H54 (cell line): ENCODE data around the gene ZNF768.
"Not testable (repeated sequence)": the region's sequence is repeated elsewhere in the genome, so short reads cannot be mapped to it uniquely, and the experiment has no call there.

Source experiments
- DNase-seq: peaks from one replicate; pipeline ENCODE4 v3.0.0; 2011; ENCODE audit warnings: low spot score, mixed read lengths; ENCODE audit not compliant: insufficient read length
- FAIRE-seq: peaks from 3 replicates; lab custom pipeline; 2011; peaks lifted over from hg19 to GRCh38; lab: Jason Lieb, UNC
- POLR2A ChIP-seq: IDR thresholded peaks from 2 replicates; pipeline ENCODE4 v1.6.1; 2011; ENCODE audit warnings: low read depth, mild to moderate bottlenecking, low read length

The ZNF768 gene

DNA sequence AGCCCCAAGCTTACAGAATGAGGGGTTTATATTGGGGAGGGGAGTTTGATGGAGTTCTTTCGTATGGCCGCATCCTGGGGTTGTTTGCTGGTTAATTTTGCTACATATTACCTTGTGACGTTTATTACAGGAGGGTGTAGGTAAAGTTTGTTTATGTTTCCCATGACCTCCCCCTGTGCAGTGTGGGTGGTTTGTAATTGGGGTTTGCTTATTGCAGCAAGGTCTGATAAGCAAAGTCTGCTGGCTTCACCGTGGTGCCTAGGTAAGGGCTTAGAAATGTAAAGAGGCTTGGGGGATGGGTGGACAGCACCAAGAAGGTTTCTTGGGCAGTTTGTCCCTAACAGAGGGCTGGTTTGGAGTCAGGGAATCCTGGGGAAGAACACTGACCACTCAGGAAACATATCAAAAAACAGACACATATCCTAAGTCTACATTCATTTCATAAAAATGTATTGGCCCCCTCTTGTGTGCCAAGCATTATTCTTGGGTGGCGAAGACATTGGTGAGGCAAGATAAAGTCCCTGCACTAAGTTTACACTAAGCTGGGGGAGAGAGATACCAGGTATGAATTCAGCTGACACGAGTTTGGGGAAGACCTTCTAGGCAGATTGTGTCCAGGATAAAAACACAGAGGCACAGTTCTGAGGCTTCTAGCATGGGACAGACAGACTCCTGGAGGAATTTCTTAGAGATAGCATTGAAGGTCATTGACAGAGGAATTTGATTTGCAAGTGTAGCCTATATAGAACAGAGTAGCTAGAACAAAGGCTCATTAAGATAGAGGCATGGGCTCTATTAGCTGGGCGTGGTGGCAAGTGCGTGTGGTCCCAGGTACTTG, 22.3 kb upstream of the ZNF768 start:
- DNase-seq, result no peak
- no peak for FAIRE-seq
- TF ChIP-seq POLR2A, result no peak

DNA sequence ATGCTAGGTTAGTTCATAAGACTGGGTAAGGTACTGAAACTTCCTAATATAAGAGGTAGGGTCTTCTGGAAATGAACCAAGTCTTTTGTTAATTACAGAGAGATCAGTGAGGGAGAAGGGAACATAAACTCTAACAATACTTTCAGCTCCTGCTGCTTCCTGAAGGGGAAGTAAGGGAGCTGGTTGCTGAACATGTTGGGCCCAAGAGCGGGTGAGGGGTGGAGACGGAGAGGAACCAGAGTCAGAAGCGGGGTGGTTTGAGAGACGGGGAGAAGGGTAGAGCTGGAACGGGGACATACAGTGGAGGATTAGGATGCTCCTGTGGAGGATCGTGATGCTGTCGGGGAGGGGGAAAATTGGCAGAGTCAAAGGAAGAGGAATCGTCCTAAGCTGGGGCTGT, 19.7 kb upstream of the ZNF768 start:
- DNase-seq (no peak), FAIRE-seq (no peak)
- TF ChIP-seq POLR2A, result no peak

DNA sequence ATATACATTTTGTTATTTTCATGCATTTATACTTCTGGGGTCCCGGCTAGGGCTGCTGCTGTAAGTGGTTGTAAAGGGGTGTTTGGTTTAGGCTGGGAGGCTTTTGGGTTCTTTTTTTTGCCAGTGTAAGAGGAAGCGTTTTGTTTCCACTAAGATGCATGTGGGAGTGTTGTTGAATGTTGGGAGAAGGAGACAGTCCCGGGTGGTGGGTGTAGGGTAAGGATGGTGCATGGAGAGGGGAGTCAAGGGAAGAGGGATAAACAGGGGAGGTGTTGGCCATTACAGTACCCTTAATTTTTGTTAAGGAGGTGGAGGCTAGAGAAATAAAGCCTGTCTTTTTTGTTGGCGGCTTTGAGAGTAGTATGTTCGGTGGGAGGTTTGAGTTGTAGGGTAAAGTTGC, 16.7 kb upstream of the ZNF768 start:
- no peak for TF ChIP-seq POLR2A
- FAIRE-seq (no peak), DNase-seq (no peak)

DNA sequence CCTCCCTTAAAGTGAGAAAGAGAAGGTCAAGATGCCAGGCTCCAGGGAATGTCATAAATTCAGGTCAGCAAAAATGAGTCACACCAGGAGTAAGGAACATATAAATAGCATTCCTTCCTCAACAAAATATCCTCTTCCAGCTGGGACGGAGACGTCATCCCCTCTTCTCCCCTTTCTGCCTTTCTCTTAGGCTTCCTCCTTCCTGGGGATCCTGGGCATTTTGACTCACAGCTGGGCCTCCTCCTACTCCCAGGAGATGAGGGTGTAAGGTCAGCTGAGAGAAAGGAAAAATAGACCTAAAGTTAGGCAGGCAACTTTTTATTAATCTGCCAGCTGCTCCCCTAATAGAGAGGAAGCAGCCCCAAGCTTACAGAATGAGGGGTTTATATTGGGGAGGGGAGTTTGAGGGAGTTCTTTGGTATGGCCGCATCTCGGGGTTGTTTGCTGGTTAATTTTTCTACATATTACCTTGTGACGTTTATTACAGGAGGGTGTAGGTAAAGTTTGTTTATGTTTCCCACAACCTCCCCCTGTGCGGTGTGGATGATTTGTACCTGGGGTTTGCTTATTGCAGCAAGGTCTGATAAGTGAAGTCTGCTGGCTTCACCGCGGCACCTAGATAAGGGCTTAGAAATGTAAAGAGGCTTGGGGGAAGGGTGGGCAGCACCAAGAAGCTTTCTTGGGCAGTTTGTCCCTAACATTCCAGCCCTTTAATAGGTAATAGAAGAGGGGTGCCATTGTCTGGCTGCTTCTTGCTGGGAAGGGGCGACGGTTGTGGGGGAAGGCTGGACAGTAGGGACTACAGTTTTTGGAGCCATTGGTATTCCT, 15.3 kb upstream of the ZNF768 start:
- no peak for TF ChIP-seq POLR2A
- FAIRE-seq (peak; percentile 60), DNase-seq (peak; percentile 67)

DNA sequence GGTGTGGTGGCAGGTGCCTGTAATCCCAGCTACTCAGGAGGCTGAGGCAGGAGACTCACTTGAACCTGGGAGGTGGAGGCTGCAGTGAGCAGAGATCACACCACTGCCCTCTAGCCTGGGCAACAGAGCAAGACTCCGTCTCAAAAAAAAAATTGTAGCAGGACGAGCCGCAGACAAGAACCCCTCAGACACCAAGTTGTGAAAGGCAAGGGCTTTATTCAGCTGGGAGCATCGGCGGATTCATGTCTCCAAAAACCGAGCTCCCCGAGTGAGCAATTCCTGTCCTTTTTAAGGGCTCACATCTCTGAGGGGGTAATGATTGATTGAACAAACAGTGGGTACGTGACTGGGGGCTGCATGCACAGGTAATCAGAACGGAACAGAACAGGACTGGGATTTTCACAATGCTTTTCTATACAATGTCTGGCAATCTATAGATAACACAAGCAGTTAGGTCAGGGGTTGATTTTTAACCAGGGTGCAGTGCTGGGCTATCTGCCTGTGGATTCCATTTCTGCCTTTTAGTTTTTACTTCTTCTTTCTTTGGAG, 14.6 kb upstream of the ZNF768 start:
- not testable (repeated sequence) for FAIRE-seq, DNase-seq

DNA sequence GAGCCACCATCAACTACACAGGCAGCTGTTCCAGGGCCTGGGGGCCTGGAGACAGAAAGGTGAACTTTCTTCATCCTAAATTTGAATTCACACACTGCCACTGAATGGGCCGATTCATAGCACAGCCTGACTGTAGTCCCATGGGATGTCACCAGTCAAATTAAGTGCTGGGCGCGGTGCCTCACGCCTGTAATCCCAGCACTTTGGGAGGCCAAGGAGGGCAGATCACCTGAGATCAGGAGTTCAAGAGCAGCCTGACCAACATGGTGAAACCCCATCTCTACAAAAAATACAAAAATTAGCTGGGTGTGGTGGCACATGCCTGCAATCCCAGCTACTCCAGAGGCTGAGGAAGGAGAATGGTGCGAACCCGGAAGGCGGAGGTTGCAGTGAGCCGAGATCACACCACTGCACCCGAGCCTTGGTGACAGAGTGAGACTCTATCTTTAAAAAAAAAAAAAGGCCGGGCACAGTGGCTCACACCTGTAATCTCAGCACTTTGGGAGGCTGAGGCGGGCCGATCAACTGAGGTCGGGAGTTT, 13.7 kb upstream of the ZNF768 start:
- FAIRE-seq, result not testable (repeated sequence)

DNA sequence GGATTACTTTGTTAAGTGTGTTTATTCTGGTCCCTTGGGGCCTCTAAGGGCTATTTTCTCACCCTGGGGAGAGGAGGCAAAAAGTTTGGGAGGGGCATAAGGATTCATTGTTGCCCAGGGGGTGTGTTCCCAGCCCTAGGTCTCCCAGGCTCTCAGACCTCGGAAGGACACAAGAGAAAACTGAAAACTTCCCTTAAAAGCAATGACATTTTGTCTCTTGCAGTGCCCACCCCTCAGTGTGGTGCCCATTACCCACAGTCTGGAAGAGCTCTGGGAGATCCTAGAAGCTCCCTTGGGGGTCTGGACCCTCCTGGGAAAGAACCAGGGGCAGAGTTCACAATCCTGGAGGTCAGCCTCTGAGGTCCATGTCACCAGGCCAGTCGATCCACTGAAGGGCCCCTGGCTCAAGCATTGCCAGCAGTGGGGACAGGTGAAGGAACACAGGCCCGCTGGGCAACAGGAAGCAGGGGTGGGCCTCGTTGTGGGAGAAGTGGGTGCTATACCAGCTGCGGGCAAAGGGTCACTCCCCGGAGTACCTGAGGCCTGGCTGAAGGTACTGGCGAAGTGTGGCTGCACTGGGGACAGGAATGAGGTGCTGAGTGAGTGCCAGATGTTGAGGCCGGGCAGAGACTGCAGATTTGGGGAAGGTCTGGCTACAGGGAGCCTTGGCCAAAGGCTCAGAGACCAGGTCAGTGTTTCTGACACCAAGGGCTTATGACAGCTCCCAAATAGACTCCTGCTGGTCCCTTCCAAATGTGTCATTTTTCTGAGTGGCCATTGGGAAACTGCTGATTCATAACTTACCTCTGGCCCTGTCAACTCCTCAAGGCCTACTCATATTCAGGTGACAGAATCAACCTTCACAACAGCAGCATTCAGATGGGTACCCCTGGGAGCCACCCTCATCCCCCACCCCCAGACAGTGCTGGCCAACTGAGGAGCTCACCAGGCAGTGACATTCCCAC, 12.9 kb upstream of the ZNF768 start:
- no peak for FAIRE-seq
- no peak for TF ChIP-seq POLR2A
- DNase-seq, result no peak

More for the DNA sequence above, 13.7 kb upstream of the ZNF768 start:
- DNase-seq, result not testable (repeated sequence)

DNA sequence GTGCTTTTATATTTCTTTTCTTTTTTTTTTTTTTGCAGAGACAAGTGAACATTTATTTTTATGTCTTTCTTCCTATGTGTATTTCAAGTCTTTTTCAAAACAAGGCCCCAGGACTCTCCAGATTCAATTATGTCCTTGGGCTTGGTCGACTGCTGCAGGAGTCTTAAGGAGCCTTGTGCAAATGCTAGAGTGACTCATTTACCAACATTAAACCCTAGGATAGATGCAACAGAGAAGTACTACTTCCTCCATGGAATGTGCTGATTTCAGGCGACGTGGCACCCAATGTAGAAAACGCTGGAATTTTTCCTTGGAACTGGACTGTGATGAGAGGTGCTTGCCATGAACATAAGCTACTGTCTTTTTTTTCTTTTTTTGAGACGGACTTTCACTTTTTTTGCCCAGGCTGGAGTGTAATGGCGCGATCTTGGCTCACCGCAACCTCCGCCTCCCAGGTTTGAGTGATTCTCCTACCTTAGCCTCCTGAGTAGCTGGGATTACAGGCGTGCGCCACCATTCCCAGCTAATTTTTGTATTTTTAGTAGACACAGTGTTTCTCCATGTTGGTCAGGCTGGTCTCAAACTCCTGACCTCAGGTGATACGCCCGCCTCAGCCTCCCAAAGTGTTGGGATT, 10.1 kb upstream of the ZNF768 start:
- not testable (repeated sequence) for FAIRE-seq, DNase-seq

DNA sequence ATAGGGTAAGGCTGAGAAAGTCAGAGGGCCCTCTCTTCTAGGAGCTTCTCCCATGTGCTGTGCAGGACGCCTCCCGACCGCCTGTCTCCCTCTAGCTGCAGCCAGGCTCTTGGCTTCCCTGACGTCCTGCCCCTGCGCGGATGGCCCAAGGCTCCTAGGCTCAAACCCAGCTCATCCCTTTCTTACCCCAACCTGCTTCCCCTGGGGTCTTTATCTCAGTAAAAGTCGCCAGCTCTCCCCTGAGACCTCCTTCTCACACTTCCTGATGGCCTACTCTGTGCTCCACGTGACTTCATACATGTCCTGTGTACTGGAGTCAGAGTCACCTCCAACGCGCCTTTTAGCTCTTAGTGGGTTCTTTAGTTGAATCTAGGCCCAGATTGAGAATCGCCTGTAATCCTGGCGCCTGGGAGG, 9.4 kb upstream of the ZNF768 start:
- FAIRE-seq (no peak), DNase-seq (no peak)
- TF ChIP-seq POLR2A, result no peak

DNA sequence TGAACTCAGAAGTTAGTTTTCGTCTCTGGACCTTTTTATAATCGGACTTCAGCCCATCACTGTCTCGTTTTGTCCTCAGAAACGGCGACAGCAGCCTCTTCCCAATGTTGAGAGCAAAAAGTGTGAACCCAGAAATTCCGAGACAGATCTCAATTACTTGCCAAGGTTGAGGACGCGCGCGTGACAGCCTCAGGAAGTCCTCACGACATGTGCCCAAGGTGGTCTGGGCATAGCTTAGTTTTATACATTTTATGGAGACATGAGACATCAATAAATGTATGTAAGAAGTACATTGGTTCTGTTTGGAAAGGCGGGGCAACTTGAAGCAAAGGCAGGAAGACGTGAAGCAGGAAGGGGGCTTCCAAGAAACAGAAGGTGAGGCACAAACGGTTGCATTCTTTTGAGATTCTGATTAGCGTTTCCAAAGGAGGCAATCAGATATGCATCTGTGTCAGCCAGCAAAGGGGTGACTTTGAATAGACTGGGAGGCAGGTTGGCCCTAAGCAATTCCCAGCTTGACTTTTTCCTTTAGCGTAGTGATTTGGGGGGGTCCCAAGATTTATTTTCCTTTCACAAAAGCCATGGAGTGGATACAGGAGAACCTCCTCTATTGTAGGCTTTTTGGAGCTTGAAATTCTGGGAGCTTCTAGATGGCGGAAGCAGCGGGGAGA, 8.9 kb upstream of the ZNF768 start:
- no peak for FAIRE-seq
- no peak for TF ChIP-seq POLR2A
- no peak for DNase-seq

DNA sequence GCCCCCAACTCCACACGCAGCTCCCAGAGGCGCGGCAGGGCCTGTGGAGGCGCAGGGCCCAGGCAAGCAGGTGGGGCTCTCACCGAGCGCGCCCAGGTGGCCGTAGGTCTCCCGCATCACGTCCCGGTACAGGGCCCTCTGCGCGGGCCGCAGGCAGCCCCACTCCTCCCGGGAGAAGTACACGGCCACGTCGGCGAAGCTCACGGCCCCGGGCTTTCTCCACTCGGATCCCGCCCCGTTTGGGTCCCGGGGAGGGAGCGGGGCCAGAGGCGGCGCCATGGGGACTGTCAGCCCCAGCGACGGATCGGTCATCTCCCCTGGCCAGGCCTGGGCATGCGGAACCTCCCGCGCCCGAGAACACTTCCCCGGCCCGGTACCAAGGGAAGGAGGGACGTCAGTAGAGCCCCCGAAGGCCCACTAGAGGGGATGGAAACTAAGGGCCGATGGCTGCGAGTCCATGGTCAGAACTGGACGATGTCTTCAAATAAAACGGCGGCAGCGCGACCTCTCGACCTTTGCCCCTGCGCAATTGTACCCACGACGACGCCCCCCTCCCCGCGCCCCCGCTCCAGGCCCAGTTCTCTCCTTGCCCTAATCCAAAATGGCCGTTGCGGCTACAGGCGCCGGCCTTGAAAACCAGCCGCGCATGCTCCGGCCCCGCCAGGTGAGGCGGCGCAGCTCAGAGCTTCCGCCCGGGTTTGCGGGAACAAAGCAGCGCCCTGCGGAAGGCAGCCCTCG, 8.2 kb upstream of the ZNF768 start, which contains the start of gene ZNF747:
Gene ZNF747, minus strand, starts transcription at position 491 of the 738 bp plus-strand sequence. Its CDS starts 179 bp downstream, at position 312.
- FAIRE-seq, result no peak
- TF ChIP-seq POLR2A, result peak; percentile 28; the same call in 1 of the 2 replicates
- DNase-seq, result peak; percentile 85
